HG03064 (cell line): Measurements from ENCODE around the gene SH3BGR.
"Not testable (repeated sequence)": the region's sequence is repeated elsewhere in the genome, so short reads cannot be mapped to it uniquely, and the experiment has no call there.

Source experiments
- ATAC-seq: cut with Tn5 transposase; IDR thresholded peaks from one replicate; pipeline ENCODE4 v1.9.1; 2021; ENCODE audit warnings: low read depth; ENCODE audit not compliant: unreplicated experiment

SH3BGR gene

DNA sequence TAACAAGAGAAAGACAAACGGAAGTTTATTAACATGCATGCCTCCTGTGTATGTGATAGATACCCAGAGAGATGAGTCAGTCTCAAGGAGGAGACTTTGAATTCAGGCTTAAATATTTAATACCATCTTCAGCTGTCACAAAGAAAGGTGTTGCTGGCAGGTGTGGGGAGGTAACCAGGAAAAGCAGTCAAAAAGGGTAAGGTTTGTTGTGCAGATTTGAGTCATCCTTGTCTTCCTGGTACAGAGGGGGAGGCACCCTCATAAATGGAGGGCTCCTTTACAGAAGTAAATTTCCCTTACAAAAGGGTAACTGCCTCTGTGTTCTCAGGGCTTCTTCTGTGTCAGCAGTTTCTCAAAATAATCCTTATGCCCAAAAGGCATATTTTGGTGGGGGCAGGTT, 85.8 kb downstream of the SH3BGR start:
- ATAC-seq, result no peak

DNA sequence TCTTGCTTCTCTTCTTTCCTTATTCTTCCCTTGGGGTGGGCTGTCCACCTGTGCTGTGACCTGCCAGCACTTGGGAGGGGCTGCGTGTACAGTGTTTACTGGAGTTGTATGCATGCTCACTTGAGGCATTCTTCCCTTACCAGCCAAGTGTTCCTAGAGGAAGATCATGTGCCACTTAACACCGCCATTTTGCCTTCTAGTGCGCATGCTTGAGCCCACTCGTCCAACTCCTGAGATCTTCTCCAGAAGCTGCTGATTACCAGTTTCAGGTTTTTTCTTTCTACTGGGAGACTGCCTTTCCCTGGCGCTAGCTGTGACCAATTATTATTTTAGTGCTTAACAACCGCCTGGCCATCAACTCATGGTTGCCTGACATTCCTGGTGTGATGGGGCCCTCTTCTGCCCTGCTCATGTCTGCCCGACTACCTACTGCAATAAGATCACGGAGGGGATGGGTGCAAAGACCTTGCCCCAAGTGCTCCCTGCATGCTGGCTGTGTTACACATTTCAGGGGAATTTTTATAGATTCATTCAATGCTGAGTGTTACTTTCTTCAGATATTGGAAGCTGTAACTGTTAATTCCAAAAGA, 86.8 kb downstream of the SH3BGR start:
- ATAC-seq, result no peak

DNA sequence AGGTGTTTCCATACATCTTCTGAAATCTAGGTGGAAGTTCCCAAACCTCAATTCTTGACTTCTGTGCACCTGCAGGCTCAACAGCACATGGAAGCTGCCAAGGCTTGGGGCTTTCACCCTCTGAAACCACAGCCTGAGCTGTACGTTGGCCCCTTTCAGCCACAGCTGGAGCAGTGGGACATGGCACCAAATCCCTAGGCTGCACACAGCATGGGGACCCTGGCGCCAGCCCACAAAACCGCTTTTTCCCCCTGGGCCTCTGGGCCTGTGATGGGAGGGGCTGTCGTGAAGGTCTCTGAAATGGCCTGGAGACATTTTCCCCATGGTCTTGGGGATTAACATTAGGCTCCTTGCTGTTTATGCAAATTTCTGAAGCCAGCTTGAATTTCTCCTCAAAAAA, 88.6 kb downstream of the SH3BGR start:
- ATAC-seq, result not testable (repeated sequence)

DNA sequence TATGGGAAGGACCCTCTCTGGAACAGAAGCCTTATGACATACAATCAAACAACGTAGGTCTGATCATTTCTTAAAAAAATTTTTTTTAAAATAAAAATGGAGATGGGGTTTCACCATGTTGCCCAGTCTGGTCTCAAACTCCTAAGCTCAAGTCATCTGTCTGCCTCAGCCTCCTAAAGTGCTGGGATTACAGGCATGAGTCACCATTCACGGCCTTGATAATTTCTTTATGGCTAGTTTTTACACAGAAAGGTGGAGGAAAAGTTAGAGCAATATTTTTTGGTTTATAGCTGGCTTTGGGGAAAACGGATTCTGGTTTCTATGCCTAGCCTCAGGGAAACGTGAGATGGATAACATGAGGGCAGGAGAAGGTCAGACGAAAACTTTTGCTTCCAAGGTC, 91.0 kb downstream of the SH3BGR start:
- no peak for ATAC-seq

DNA sequence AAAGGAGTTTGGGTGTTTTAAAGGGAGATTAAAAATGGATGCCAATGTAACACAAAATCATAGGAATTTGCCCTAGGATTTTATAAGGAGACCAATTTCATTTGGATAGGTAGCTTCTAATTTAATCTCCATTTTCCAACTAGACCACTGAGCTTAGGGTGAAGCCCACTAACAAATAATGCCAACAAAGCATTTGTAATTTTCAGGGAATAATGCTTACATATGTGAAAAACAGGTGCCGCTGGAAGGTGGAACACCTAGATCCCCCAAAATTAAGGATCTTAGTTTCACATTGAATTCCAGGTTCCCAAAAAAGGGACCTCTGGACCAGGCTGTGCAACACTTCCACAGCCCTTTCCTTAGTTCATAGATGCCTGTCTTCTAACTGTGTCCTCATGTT, 94.8 kb downstream of the SH3BGR start:
- no peak for ATAC-seq

DNA sequence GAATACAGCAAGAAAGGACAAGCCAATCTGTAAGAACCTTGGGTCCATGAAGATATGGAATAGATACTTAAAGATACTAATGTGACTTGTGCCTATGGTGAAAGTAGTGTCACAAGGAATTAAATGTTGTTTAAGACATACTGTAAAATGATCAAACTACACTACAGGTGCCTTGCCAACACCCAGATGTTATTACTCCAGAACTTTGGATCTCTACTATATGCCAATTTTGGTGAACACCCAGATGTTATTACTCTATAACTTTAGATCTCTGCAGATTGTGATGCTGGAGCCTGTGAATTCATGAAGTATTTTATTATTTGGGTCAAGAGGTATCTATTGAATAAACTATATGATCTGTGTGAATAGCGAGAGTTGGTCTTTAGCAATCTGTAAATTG, 101.1 kb downstream of the SH3BGR start:
- ATAC-seq, result no peak

DNA sequence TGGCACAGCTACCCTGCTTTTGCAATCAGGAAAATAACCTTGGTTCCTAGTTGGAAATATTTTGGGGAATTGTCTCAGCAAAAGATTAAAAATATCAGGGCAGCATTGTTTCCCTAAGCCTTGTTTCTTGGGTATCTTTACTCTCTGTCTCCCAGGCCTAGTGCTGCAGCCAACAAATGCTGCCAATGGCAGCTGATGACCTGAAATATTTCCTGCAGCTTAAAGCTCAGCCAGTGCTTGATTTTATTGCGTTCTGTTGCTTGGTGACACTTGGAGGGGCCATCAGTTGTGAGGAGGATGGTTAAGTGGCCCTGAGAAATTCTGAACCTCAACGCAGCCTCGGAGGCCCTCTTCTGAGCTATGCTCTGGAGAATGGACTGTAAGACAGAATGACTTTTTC, 101.6 kb downstream of the SH3BGR start:
- no peak for ATAC-seq

DNA sequence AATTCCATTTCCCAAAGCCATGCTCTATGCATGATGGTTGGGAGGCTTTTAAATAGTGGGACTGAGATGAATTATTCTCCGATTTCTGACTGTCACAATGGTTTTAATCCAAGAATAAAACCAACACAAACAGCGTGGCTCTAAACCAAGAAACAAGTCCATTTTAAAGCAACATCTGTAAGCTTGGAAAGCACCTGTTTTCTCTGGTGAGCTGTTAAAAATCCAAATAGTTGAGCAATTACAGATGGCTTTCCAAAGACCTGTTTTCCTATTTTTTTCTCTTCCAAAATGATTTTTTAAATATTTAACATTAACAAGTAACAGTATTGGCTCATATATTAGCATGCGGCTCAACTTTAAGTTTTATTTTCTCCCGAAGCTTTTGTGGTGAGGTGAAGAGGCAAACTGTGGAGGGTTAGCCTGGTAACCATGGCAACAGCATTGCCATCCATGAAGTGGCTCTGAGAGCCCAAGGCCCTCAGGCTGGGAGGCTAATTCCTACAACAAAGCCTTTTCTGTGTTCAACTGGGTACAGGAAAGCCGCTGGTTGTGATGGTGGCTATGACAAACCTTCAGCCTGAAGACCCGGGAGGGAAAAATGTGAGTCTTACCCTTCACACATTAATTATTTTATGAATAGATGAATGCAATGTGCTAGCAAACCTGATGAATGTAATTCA, 104.3 kb downstream of the SH3BGR start:
- no peak for ATAC-seq

DNA sequence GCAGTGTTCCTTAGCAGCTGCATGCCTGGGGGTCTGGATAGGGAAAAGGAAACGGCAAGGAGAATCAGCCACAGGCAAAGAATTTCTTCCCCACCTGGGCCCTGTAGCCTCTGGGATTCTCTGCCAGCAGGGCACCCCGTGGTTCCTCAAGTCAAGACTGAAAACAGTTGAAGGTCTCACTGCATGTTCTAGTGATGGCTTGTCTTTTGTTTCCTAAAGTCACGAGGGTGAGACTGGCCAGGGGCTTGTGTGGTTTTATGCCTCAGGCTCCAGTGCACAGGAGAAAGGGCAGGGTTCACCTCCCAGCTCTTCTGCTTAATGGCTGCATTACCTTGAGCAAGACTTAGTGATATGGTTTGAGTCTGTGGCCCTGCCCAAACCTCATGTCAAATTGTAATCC, 107.7 kb downstream of the SH3BGR start:
- ATAC-seq, result no peak

DNA sequence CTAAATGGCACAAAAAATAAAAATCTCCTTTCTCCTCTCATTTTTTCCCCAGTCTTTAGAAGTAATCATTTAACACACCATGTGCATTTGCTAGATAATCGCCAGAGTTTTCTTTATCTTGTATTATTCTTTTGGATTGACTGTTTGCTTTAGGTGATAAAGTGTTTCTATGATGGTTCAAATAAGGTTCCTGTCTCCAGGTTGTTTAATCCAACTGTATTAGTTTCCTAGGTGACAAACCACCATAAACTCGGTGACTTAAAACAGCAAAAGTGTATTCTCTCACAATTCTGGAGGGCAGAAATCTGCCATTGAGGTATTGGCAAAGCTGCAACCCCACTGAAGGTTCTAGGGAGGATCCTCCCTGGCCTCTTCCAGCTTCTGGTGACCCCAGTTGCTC, 109.4 kb downstream of the SH3BGR start:
- ATAC-seq, result no peak

DNA sequence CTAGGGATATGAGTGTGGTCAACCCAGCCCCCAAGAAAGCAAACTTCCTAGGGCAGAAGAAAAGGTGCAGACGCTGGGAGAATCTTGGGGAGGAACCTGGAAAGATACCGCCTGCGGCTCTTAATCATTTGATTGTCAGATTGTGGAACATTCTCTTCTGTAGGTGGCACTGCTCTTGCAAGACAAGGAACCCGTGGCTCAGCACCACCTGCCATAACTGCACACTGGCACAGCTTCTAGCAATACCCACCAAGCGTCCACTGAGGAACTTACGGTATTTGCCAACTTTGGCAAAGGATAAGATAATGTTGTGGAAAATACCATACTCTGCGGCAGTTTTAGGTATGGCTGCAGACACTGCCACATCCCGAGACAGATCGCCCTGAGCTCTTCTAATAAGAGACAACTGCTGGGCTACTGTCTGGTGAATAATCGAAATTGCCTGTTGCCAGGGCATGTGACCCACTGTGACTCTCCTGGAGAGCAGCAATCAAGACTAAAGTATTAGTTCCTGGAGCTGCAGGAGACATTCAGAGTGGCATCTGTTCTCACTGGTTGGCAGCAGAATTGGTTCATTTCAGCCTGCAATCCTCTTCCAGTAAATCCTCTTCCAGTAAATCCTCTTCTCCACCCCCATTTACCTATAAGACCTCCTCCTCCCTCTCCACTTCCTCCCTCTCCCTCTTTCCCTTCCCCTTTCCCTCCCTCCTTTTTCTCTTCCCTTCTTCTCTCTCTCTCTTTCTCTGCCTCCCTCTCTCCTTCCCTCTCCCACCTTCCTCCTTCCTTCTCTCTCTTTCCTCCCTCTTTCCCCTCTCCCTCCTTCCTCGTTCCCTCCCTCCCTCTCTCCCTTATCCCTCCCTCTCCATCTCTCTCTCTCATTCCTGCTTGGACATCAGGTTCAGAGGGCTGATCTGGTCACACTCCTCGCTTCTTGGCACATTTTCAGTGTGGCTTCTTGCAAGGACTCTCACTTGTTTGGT, 111.3 kb downstream of the SH3BGR start:
- no peak for ATAC-seq

DNA sequence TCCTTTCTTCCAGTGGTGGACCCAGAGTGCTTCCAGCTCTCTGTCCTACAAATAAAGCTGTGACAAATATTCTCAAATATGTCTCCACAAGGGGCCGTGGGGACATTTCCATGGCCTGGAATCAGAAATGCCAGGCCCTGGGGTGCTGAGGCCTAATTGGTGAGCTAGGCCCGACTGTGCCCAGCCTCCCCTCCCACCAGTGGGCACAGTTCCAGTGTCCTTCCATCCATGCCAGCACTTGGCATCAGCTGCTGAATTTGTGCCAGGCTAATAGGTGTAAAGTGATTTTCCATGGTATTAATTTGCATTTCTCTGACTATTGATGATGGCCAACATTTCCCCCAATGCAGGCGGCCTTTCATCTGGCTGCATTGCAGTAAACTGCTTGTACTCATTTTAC, 112.4 kb downstream of the SH3BGR start:
- no peak for ATAC-seq
